ENCODE results near the gene GSTO2. TPM values are rescaled to one million over a fixed set of nuclear protein-coding genes. Genes with fewer than 3 reads are reported as not detected.

GSTO2 gene
- total and polyA plus RNA-seq, 2 of the 13 experiments (the other 11 are each of a cell fraction or from before 2014, with no cell fraction given), result 2.1 to 7.9 TPM

- BruUV-seq (replicated peaks), result no TSS peak
- Histone ChIP-seq H3K27me3 (ENCODE audit: control insufficient read depth in 1 of 2, insufficient read depth in 2 of 2, low read length in 2 of 2) (no peaks in the 10 kb centered on the region), H3K27ac (ENCODE audit: extremely low read length, insufficient read depth, low read length) (no peak overlapping the region), H3K9me3 (ENCODE audit: low read length) (no peaks in the 10 kb centered on the region), H3K4me3 (replicated peaks in 1 of 3; ENCODE audit: insufficient read depth in 1 of 3, low read depth in 2 of 3, low read length in 3 of 3) (no peak overlapping the region), H3K4me1 (ENCODE audit: insufficient read depth, low read length) (peaks cover 11% of the 10 kb centered on the region), H4K20me1 (ENCODE audit: insufficient read depth, low read length) (0 out of 2 replicates have a peak, but pooled peaks cover 3% of the 10 kb centered on the region), H3K4me2 (ENCODE audit: low read depth, low read length) (no peak overlapping the region), H3K79me2 (ENCODE audit: insufficient read depth, low read length) (no peaks in the 10 kb centered on the region), H3K36me3 (replicated peaks in 1 of 2; ENCODE audit: control insufficient read depth in 1 of 2, insufficient read depth in 2 of 2, low read length in 2 of 2) (no peaks in the 10 kb centered on the region), H3K9ac (ENCODE audit: insufficient read depth, low read depth, low read length) (no peak overlapping the region), H2AFZ (ENCODE audit: low read length) (no peak overlapping the region)
- intact Hi-C loops (cut with micrococcal nuclease; ENCODE audit: unreplicated experiment) (no loop called here), in situ Hi-C loops (cut with HindIII; ENCODE audit: extremely low pct_ligation_motif_present, low pct_unique_long_range_greater_than_20kb) (no loop called here)
- DNase-seq (ENCODE audit: low spot score) (no peak), FAIRE-seq (no peak), ATAC-seq (no peak)
- CTCF ChIA-PET (ENCODE audit: low intra/inter-chr PET ratio, low total read pairs), result no interaction called here
- POLR2A ChIA-PET, result no interaction called here
- no peak for TF ChIP-seq ARID3A (IDR thresholded peaks at IDR 0.05; ENCODE audit: low read depth, low read length)
- no peak for TF ChIP-seq FOXC1 (CRISPR knock-in tag; IDR thresholded peaks at IDR 0.05; ENCODE audit: borderline replicate concordance)
- no peak for TF ChIP-seq ARNT (IDR thresholded peaks at IDR 0.05)
- no peak for TF ChIP-seq SSRP1 (CRISPR knock-in tag; IDR thresholded peaks at IDR 0.05)
- no peak for TF ChIP-seq GABPB1 (CRISPR knock-in tag; IDR thresholded peaks at IDR 0.05)
- TF ChIP-seq ZSCAN12 (CRISPR knock-in tag; IDR thresholded peaks at IDR 0.05), result no peak
- TF ChIP-seq DR1 (CRISPR knock-in tag; IDR thresholded peaks at IDR 0.05), result no peak
- TF ChIP-seq, protein P1, sequence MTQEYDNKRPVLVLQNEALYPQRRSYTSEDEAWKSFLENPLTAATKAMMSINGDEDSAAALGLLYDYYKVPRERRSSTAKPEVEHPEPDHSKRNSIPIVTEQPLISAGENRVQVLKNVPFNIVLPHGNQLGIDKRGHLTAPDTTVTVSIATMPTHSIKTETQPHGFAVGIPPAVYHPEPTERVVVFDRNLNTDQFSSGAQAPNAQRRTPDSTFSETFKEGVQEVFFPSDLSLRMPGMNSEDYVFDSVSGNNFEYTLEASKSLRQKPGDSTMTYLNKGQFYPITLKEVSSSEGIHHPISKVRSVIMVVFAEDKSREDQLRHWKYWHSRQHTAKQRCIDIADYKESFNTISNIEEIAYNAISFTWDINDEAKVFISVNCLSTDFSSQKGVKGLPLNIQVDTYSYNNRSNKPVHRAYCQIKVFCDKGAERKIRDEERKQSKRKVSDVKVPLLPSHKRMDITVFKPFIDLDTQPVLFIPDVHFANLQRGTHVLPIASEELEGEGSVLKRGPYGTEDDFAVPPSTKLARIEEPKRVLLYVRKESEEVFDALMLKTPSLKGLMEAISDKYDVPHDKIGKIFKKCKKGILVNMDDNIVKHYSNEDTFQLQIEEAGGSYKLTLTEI (CRISPR knock-in tag; conservative IDR thresholded peaks at IDR 0.05), result no peak
- TF ChIP-seq PRMT3 (CRISPR knock-in tag; IDR thresholded peaks at IDR 0.05; ENCODE audit: borderline replicate concordance, low read depth), result no peak
- no peak for TF ChIP-seq ZNF484 (CRISPR knock-in tag; IDR thresholded peaks at IDR 0.05; ENCODE audit: borderline replicate concordance, low read depth)
- TF ChIP-seq, protein P2, sequence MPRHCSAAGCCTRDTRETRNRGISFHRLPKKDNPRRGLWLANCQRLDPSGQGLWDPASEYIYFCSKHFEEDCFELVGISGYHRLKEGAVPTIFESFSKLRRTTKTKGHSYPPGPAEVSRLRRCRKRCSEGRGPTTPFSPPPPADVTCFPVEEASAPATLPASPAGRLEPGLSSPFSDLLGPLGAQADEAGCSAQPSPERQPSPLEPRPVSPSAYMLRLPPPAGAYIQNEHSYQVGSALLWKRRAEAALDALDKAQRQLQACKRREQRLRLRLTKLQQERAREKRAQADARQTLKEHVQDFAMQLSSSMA (CRISPR knock-in tag; IDR thresholded peaks at IDR 0.05), result no peak
- TF ChIP-seq EHMT2 (IDR thresholded peaks at IDR 0.05; ENCODE audit: borderline replicate concordance, low read depth, low read length), result no peak
- WGBS (ENCODE audit: low lambda C conversion rate), result 87% methylated on average over 1 of the region's 1 CpG
Measured at GRCh38 chr10:104323085-104323484, 54.1 kb downstream of the GSTO2 start.

Data from HepG2 (cell line).